ENCODE measurements around the gene KLF2.

Gene KLF2

DNA sequence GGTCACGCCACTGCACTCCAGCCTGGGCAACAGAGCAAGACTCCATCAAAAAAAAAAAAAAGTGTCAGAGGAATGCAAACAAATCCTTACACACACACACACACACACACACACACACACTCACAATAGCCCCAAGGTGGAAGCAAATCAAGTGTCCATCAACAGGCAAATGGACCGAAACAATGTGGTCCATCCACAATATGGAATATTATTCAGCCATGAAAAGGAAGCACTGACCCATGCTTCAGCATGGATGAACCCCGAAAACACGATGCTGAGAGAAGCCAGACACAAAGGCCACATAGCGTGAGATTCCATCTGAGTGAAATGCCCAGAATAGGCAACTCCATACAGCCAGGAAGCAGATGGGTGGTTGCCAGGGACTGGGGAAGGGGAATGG, 16.5 kb upstream of the KLF2 start:
- no peak for FAIRE-seq

- no peak for FAIRE-seq
These were observed 15.0 kb upstream of the KLF2 start for GRCh38 chr19:16309643-16310042.

DNA sequence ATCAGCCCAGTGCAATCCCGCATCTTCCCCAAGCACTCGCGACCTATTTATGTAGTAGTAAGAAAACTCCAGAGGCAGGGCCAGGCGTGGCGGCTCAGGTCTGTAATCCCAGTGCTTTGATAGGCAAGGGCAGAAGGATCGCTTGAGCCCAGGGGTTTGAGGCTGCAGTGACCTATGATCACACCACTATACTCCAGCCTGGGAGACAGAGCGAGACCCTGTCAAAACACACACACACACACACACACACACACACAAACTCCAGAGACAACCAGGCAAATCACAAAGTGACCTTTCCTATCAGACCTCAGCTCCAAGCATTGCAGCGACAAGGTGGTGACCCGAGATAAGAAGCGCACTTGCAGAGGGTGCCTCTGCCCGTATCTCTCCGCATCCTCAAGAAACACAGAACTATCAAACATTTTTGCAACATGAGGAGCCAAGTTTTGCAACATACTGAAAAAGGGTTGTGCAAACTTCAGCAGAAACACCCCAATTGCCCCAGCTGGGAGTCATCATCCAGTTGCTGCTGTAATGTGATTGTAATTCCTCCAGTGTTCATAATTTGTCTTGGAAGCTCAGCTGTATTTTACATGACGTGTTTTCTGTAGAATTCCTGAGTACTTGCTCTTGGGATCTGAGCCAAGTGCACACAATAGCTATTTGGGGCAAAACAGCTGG, 8.7 kb upstream of the KLF2 start:
- FAIRE-seq, result no peak

- no peak for FAIRE-seq
These were observed 8.1 kb upstream of the KLF2 start for GRCh38 chr19:16316506-16316882.

DNA sequence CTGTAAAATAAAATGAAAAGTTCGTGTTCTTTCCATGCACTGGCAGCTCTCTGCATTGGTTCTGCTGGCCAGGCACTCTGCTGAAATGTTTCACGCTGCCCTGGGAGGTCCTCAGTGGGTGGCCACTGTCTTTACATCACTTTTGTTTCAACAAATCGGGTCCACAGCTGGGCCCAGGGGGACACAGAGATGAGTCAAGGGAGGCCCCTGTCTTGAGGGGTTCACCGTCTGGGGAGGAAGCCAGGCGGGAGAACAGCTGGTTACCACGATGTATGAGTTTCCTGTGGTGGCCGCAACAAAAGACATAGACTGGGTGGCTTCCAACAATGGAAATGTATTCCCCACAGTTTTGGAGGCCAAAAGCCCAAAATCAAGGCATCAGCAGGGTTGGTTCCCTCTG, 5.1 kb upstream of the KLF2 start:
- no peak for FAIRE-seq

DNA sequence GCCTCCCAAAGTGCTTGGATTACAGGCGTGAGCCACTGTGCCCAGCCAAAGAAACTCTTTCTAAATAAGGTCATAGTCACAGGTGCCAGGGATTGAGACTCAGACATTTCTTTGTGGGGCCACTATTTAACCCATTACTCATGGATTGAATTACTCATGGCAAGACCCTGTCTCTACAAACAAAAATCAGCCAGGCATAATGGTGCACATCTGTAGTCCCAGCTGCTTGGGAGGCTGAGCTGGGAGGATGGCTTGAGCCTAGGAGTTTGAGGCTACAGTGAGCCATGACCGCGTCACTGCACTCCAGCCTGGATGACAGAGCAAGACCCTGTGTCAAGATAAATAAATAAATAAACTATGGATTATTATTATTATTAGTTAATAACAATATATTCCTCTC, 3.6 kb upstream of the KLF2 start:
- FAIRE-seq, result no peak

DNA sequence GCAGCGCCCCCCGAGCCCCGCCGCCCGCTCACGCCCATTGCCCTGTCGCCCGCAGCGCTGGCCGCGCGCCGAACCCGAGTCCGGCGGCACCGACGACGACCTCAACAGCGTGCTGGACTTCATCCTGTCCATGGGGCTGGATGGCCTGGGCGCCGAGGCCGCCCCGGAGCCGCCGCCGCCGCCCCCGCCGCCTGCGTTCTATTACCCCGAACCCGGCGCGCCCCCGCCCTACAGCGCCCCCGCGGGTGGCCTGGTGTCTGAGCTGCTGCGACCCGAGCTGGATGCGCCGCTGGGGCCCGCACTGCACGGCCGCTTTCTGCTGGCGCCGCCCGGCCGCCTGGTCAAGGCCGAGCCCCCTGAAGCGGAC, 518 bp downstream of the KLF2 start:
- FAIRE-seq, result no peak

DNA sequence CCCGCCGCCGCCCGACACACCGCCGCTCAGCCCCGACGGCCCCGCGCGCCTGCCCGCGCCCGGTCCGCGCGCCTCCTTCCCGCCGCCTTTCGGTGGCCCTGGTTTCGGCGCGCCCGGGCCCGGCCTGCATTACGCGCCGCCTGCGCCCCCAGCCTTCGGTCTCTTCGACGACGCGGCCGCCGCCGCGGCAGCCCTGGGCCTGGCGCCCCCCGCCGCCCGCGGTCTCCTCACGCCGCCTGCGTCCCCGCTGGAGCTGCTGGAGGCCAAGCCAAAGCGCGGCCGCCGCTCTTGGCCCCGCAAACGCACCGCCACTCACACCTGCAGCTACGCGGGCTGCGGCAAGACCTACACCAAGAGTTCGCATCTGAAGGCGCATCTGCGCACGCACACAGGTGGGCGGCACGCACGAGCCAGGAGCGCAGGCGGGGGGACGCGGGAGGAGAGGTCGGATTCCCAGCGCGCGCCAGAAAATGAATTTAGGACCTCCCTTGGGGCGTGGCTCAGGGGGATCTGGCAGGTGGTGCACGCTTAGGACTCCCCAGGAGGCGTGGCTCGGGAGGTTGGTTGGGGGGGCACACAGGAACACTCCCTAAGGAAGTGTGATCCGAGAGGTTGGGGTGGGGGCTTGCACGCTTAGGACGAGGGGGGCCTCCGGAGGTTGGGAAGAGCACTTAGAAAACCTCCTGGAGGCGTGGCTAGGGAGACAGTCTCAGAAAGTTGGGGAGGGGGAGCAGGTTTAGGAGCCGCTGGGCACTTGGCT, 1.2 kb downstream of the KLF2 start:
- no peak for FAIRE-seq

- no peak for FAIRE-seq
These were observed 2.0 kb downstream of the KLF2 start for GRCh38 chr19:16326401-16327168.

DNA sequence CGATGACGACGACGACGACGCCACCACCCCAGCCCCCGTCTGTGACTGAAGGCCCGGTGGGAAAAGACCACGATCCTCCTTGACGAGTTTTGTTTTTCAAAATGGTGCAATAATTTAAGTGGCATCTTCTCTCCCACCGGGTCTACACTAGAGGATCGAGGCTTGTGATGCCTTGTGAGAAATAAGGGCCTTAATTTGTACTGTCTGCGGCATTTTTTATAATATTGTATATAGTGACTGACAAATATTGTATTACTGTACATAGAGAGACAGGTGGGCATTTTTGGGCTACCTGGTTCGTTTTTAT, 2.5 kb downstream of the KLF2 start:
- no peak for FAIRE-seq

- no peak for FAIRE-seq
These were observed 2.9 kb downstream of the KLF2 start for GRCh38 chr19:16327501-16327900.

GRCh38 chr19:16327911-16328823, 3.5 kb downstream of the KLF2 start:
- FAIRE-seq, result no peak

DNA sequence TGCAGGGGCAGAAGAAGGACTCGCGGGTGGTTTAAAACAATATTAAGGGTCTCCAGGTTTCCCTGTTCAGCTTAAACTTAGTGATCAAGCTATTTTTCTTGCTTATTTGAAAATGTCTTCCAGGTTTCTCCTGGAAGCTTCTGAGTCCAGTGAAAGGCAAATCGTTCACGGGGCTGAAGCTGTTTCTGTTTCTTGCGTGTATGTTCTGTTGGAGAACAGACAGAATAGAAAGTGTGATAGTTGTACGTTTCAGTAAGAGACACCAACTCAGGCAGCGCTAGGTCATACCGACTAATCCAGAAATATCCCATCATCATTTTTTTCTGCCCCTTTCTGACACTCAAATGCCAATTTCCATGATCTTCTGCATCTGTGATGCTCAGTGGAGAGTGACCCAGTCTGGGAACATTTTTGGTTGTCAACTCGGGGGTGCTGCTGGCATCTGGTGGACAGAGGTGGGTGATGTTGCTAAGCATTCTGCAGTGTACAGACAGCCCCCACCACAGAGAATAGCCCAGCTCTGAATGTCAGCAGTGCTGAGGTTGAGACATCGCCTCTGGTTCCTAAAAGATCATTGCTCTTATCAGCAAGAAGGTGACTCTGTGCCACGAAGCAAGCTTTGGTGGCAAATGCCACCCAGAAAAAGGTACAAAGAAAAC, 4.3 kb downstream of the KLF2 start:
- FAIRE-seq, result no peak

DNA sequence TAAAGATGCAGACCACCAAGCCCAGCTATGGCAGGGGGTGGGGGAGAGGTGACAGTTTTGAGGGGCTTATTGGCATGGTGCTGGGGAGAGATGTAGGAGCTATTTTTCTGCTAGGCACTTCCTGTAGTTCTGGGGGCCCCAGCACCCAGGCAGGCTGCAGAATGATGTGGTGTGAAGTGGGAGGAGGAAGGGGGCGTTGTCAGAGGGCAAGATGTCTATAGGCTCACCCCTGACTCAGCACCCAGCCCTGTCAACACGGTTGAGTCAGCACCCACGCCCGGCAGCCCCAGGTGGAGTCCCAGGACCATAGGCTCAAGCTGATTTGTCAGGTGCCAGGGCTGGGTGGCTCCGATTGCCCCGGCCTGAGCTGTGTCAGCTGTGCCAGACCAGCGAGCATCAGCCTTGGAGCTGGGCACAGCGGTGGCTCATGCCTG, 5.8 kb downstream of the KLF2 start:
- no peak for FAIRE-seq

DNA sequence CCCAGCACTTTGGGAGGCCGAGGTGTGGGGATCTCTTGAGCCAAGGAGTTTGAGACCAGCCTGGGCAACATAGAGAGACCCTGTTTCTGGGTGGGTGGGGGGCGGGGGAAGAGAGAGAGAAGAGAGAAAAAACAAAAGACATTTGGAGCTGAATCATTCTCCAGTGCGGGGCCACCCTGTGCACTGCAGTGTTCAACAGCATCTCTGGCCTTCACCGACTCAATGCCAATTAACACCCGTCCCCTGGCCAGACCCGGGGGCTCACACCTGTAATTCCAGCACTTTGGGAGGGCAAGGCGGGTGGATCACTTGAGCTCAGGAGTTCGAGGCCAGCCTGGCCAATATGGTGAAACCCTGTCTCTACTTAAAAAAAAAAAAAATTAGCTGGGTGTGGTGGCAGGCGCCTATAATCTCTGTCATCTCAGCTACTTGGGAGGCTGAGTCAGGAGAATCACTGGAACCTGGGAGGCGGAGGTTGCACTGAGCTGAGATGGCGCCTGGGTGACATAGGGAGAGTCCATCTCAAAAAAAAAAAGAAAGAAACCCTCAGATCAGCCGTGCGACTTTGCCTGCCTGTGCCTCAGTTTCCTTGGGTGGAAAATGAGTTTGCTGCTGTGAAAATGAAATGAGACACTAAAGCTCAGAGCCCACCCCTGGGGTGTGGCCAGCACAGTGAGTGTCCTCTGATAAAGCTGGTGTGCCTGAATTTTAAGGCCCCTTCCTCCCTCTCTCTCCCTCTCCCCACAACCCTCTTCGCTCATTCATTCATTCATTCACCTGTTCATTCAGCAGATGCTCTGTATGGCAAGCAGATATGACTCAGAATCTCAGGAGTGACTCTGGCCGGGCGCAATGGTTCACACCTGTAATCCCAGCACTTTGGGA, 6.4 kb downstream of the KLF2 start:
- FAIRE-seq, result no peak

DNA sequence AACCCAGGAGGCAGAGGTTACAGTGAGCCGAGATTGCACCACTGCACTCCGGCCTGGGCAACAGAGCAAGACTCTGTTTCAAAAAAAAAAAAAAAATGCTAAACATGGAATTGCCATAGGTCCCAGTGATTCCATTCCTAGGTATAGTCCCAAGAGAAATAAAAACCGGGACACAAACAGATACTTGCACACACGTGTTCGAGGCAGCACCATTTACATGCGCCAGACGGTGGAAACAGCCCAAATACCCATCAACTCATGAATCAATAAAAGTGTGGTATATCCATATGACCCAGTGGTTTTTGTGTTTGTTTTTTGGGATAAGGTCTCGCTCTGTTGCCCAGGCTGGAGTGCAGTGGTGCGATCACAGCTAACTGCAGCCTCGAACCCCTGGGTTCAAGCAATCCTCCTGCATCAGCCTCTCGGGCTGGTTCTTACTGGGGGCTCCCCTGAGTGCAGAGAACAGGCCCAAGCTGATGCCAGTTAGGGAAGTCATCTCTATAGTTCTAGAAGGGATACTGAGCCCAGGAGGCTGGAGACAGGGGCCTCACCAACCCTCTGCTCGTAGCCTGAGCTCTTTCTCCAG, 8.5 kb downstream of the KLF2 start:
- no peak for FAIRE-seq

- FAIRE-seq, result no peak
These were observed 9.8 kb downstream of the KLF2 start for GRCh38 chr19:16334411-16334810.

- no peak for FAIRE-seq
These were observed 10.6 kb downstream of the KLF2 start for GRCh38 chr19:16335226-16335625.

DNA sequence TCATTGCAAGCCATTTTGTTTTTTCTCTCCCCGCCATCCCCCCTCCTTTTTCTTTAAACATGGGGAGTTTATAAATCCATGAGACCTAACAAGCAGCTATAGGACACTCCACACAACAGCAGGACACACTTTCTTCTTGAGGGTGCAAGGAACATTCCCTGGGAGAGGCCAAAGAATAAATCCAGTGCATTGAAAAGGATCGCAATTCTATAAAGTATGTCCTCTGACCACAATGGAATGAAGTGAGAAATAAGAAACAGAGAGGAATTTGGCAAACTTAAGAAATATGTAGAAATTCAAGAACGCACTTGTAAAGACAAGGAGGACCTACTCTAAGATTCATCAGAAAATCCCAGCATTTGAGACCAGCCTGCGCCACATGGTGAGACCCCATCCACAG, 11.9 kb downstream of the KLF2 start:
- FAIRE-seq, result no peak

DNA sequence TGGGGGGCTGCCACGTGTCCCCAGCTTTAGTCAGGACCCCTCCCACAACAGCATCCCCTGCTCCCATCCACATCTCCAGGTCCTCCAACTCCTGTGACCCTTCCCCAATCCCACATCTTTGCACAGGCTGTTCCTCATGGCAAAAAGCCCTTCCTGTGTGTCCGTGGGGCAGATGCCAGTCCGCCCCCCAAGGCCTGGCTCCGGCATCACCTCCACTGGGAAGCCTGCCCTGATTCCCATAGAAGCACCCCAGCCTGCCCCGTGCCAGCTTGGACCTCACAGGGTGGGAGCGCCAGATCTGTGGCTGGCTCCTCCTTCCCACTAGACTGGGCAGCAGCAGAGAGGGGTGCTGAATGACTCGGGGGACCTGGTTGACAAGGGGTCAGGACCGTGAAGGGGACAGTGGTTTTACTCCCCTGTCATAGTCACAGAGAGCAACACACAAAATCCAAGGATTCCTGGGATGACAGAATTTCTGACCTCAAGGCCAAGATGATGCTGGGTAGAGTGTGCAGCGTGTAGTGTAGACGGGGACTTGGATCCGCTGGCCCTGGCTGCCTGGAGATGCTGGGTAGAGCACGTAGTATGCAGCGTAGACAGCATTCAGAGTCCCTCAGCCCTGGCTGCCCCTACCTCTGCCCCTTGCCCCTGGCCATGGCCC, 13.3 kb downstream of the KLF2 start:
- no peak for FAIRE-seq

All from endometrium (tissue), 2 donors.